ENCODE results near the gene TM9SF3.

- TF ChIP-seq ELF1 (IDR thresholded peaks at IDR 0.05; ENCODE audit: borderline replicate concordance, low read depth) (no peak), RAD21 (IDR thresholded peaks at IDR 0.05; ENCODE audit: low read depth) (no peak), REST (IDR thresholded peaks at IDR 0.05; ENCODE audit: low read depth) (no peak), EZH2 (IDR thresholded peaks at IDR 0.05) (no peak), MAX (IDR thresholded peaks at IDR 0.05) (no peak), CTCF (IDR thresholded peaks at IDR 0.05 in 2 of 3, conservative IDR thresholded peaks at IDR 0.05 in 1 of 3; ENCODE audit: borderline replicate concordance in 1 of 3, insufficient read depth in 1 of 3, low read depth in 2 of 3, low read length in 2 of 3) (no peak), SP1 (IDR thresholded peaks at IDR 0.05; ENCODE audit: low read depth) (no peak), POLR2AphosphoS5 (IDR thresholded peaks at IDR 0.05; ENCODE audit: low read depth, low read length) (no peak), POLR2A (IDR thresholded peaks at IDR 0.05; ENCODE audit: borderline replicate concordance, extremely low read depth, insufficient read depth, insufficient read length) (no peak), YY1 (IDR thresholded peaks at IDR 0.05; ENCODE audit: extremely low read depth, insufficient replicate concordance, low read depth, low read length) (no peak), ZNF274 (IDR thresholded peaks at IDR 0.05; ENCODE audit: low read depth, low read length) (no peak), EGR1 (IDR thresholded peaks at IDR 0.05; ENCODE audit: low read depth) (no peak), FOSL1 (IDR thresholded peaks at IDR 0.05; ENCODE audit: low read depth) (no peak), ZBTB33 (IDR thresholded peaks at IDR 0.05; ENCODE audit: extremely low read depth, insufficient replicate concordance, low read length) (no peak)
These were observed 57.1 kb downstream of the TM9SF3 start for GRCh38 chr10:96529634-96530279.

Data from HCT116 (cell line).